OCI-LY7 (cell line): ENCODE measurements around the gene C3.
"Not testable (repeated sequence)": the region's sequence is repeated elsewhere in the genome, so short reads cannot be mapped to it uniquely, and the experiment has no call there.

Experiments used
- CTCF ChIP-seq: fragments of 200-600 bp; sonication (generic); conservative IDR thresholded peaks from 2 replicates; pipeline ENCODE4 v1.5.1; 2014; ENCODE audit warnings: mild to moderate bottlenecking, antibody characterized with exemption, low read length, moderate library complexity, mixed read lengths
- EZH2phosphoT487 ChIP-seq: fragments of 200-600 bp; sonication (generic); IDR thresholded peaks from 2 replicates; pipeline ENCODE4 v1.6.1; 2018; ENCODE audit warnings: low read depth, borderline replicate concordance, mild to moderate bottlenecking, mixed run types, antibody characterized with exemption, low read length, moderate library complexity, mixed read lengths

GRCh38 chr19:6656390-6656789, 64.1 kb downstream of the C3 start:
- TF ChIP-seq CTCF, EZH2phosphoT487: not testable (repeated sequence)
